H1 (cell line): ENCODE results near the gene TMEM200C. TPM values are rescaled to one million over a fixed set of nuclear protein-coding genes. Genes with fewer than 3 reads are reported as not detected.

Experiments
- CTCF ChIA-PET: fragments of 300-600 bp; sonication (Branson Sonifier 250); formaldehyde crosslinking; loops from one replicate; lab custom pipeline; 2021; ENCODE audit not compliant: partially characterized antibody; lab: Charles Lee
- POLR2A ChIA-PET: fragments of 300-600 bp; sonication (Branson Sonifier 250); formaldehyde crosslinking; loops from one replicate; lab custom pipeline; 2021; ENCODE audit warnings: inconsistent platforms; ENCODE audit not compliant: partially characterized antibody; lab: Charles Lee
- DNase-seq, 2 experiments: peaks; one replicate each; pipeline versions ENCODE4 v3.0.0 to v3.0.0-alpha.2; 2010 to 2022; ENCODE audit warnings: low spot score in 2 of 2, low read depth in 1 of 2, mixed read lengths in 1 of 2
- FAIRE-seq: peaks from 2 replicates; lab custom pipeline; 2011; peaks lifted over from hg19 to GRCh38; lab: Jason Lieb, UNC
- H2AFZ ChIP-seq: 2 replicates; pipeline ENCODE4 v1.8.1; 2012; ENCODE audit warnings: low read length, inconsistent platforms
- H2AK5ac ChIP-seq: 2 replicates; pipeline ENCODE4 v1.6.1; 2013; ENCODE audit warnings: low read depth, low read length
- H2BK120ac ChIP-seq: replicated peaks from 2 replicates; pipeline ENCODE3; 2013; ENCODE audit warnings: low read depth, low read length, inconsistent platforms
- H2BK12ac ChIP-seq: 2 replicates; pipeline ENCODE4 v1.6.1; 2013; ENCODE audit warnings: low read depth, low read length
- H2BK15ac ChIP-seq: 2 replicates; pipeline ENCODE4 v1.6.1; 2013; ENCODE audit warnings: low read length
- H2BK20ac ChIP-seq: 2 replicates; pipeline ENCODE4 v1.6.1; 2013; ENCODE audit warnings: low read length
- H2BK5ac ChIP-seq: 2 replicates; pipeline ENCODE4 v1.6.1; 2013; ENCODE audit warnings: low read depth, low read length
- H3K14ac ChIP-seq: 2 replicates; pipeline ENCODE4 v1.6.1; 2013; ENCODE audit warnings: inconsistent platforms; ENCODE audit not compliant: insufficient read length
- H3K18ac ChIP-seq: 2 replicates; pipeline ENCODE4 v1.6.1; 2013; ENCODE audit warnings: low read length; ENCODE audit errors: extremely low read depth
- H3K23ac ChIP-seq: 2 replicates; pipeline ENCODE4 v1.6.1; 2013; ENCODE audit warnings: inconsistent platforms; ENCODE audit not compliant: insufficient read length
- H3K23me2 ChIP-seq: 2 replicates; pipeline ENCODE4 v1.6.1; 2013; ENCODE audit warnings: low read depth, low read length
- H3K27ac ChIP-seq: 2 replicates; pipeline ENCODE4 v1.6.1; 2011; ENCODE audit warnings: low read depth, low read length, inconsistent platforms
- H3K27me3 ChIP-seq, 4 experiments: replicated peaks in 1 of 4; 1 replicate in 1 of 4; 2 replicates in 3 of 4; pipeline versions ENCODE4 v1.6.1 to v1.8.1; 2011 to 2013; ENCODE audit warnings: low read length in 3 of 4, mild to moderate bottlenecking in 3 of 4, inconsistent platforms in 2 of 4, mixed read lengths in 2 of 4, moderate library complexity in 1 of 4; ENCODE audit not compliant: control insufficient read depth in 3 of 4, insufficient read depth in 3 of 4; ENCODE audit errors: extremely low read depth in 1 of 4
- H3K36me3 ChIP-seq, 4 experiments: 2 replicates each; pipeline versions ENCODE4 v1.6.1 to v1.8.1; 2011 to 2013; ENCODE audit warnings: mild to moderate bottlenecking in 4 of 4, low read length in 3 of 4, moderate library complexity in 2 of 4, control low read depth in 1 of 4, inconsistent platforms in 1 of 4; ENCODE audit not compliant: insufficient read depth in 4 of 4, control insufficient read depth in 2 of 4
- H3K4ac ChIP-seq: replicated peaks from 2 replicates; pipeline ENCODE3; 2013; ENCODE audit warnings: low read length, low read depth, mixed read lengths, inconsistent platforms; ENCODE audit not compliant: insufficient read length
- H3K4me1 ChIP-seq, 4 experiments: replicated peaks in 1 of 4; 1 replicate in 1 of 4; 2 replicates in 3 of 4; pipeline versions ENCODE4 v1.6.1 to v1.8.1; 2011 to 2013; ENCODE audit warnings: low read length in 3 of 4, inconsistent platforms in 2 of 4, mixed read lengths in 1 of 4; ENCODE audit not compliant: insufficient read depth in 4 of 4, control insufficient read depth in 3 of 4
- H3K4me2 ChIP-seq, 2 experiments: 2 replicates each; pipeline versions ENCODE4 v1.6.1 to v1.8.1; 2011 to 2013; ENCODE audit warnings: low read depth in 2 of 2, low read length in 2 of 2, control low read depth in 1 of 2, inconsistent platforms in 1 of 2, mild to moderate bottlenecking in 1 of 2; ENCODE audit not compliant: insufficient read depth in 1 of 2
- H3K4me3 ChIP-seq, 4 experiments: fragments of 200-600, 300-600 bp in 1 of 4; sonication (generic), shearing (Covaris generic), sonication (Bioruptor Twin) in 1 of 4; 2 replicates each; pipeline versions ENCODE4 v1.5.1 to v1.8.1; 2011 to 2016; ENCODE audit warnings: low read length in 4 of 4, low read depth in 3 of 4, control low read depth in 2 of 4, inconsistent platforms in 2 of 4, mild to moderate bottlenecking in 2 of 4, mixed read lengths in 1 of 4, moderate library complexity in 1 of 4; ENCODE audit not compliant: insufficient read depth in 2 of 4; ENCODE audit errors: extremely low read depth in 1 of 4
- H3K56ac ChIP-seq: replicated peaks from 2 replicates; pipeline ENCODE3; 2013; ENCODE audit warnings: low read depth, mild to moderate bottlenecking, mixed read lengths, low read length, inconsistent platforms; ENCODE audit not compliant: insufficient read length
- H3K79me1 ChIP-seq: 2 replicates; pipeline ENCODE4 v1.6.1; 2013; ENCODE audit warnings: low read depth, low read length, control low read depth
- H3K79me2 ChIP-seq, 2 experiments: 2 replicates each; pipeline versions ENCODE4 v1.6.1 to v1.8.1; 2012 to 2013; ENCODE audit warnings: low read length in 2 of 2, mild to moderate bottlenecking in 2 of 2, inconsistent platforms in 1 of 2; ENCODE audit not compliant: insufficient read depth in 2 of 2, control insufficient read depth in 1 of 2
- H3K9ac ChIP-seq, 4 experiments: replicated peaks in 1 of 4; 1 replicate in 1 of 4; 2 replicates in 3 of 4; pipeline versions ENCODE4 v1.6.1 to v1.8.1; 2011 to 2013; ENCODE audit warnings: low read depth in 3 of 4, low read length in 3 of 4, control low read depth in 2 of 4, mild to moderate bottlenecking in 2 of 4, moderate library complexity in 2 of 4, inconsistent platforms in 1 of 4; ENCODE audit errors: extremely low read depth in 1 of 4
- H3K9me3 ChIP-seq, 2 experiments: 2 replicates each; pipeline versions ENCODE4 v1.6.1 to v1.8.1; 2012 to 2013; ENCODE audit warnings: mild to moderate bottlenecking in 2 of 2, moderate library complexity in 2 of 2, control low read depth in 1 of 2, inconsistent platforms in 1 of 2, low read depth in 1 of 2, low read length in 1 of 2, mixed read lengths in 1 of 2; ENCODE audit not compliant: insufficient read depth in 2 of 2
- H4K20me1 ChIP-seq, 2 experiments: replicated peaks in 1 of 2; 2 replicates each; pipeline versions ENCODE3 to v1.8.1; 2011 to 2013; ENCODE audit warnings: inconsistent platforms in 2 of 2, low read length in 2 of 2, mild to moderate bottlenecking in 1 of 2; ENCODE audit not compliant: insufficient read depth in 2 of 2, control insufficient read depth in 1 of 2
- H4K5ac ChIP-seq: 2 replicates; pipeline ENCODE4 v1.6.1; 2013; ENCODE audit warnings: low read length, low read depth, mixed read lengths, inconsistent platforms; ENCODE audit not compliant: insufficient read length
- H4K8ac ChIP-seq: 2 replicates; pipeline ENCODE4 v1.8.0; 2013; ENCODE audit warnings: mild to moderate bottlenecking, moderate library complexity, low read length, inconsistent platforms; ENCODE audit not compliant: insufficient read depth; ENCODE audit errors: extremely low read depth
- H4K91ac ChIP-seq: replicated peaks from 2 replicates; pipeline ENCODE3; 2013; ENCODE audit warnings: low read length, mixed read lengths, inconsistent platforms; ENCODE audit not compliant: insufficient read length
- BRCA1 ChIP-seq: IDR thresholded peaks from 2 replicates; pipeline ENCODE4 v1.6.1; 2012; ENCODE audit warnings: low read depth, low read length, improper control_type of control experiment
- CBX8 ChIP-seq: fragments of 300-800, 300-1000 bp; sonication (generic); IDR thresholded peaks from 2 replicates; pipeline ENCODE4 v1.7.1; 2016; ENCODE audit warnings: low read depth, low read length, borderline replicate concordance
- HDAC2 ChIP-seq, 2 experiments: fragments of 300-600 bp in 1 of 2; sonication (generic) in 1 of 2; IDR thresholded peaks; 2 replicates each; pipeline ENCODE4 v1.6.1; 2011 to 2012; ENCODE audit warnings: low read depth in 2 of 2, low read length in 2 of 2, mild to moderate bottlenecking in 2 of 2, moderate library complexity in 2 of 2, borderline replicate concordance in 1 of 2, inconsistent platforms in 1 of 2
- JUND ChIP-seq: IDR thresholded peaks from 2 replicates; pipeline ENCODE4 v1.6.1; 2011; ENCODE audit warnings: mild to moderate bottlenecking, improper control_type of control experiment, low read length
- POLR2A ChIP-seq, 2 experiments: IDR thresholded peaks; 1 replicate in 1 of 2; 2 replicates in 1 of 2; pipeline ENCODE4 v1.6.1; 2011; ENCODE audit warnings: low read depth in 2 of 2, low read length in 2 of 2, mild to moderate bottlenecking in 2 of 2; ENCODE audit errors: control extremely low read depth in 1 of 2
- TAF1 ChIP-seq: IDR thresholded peaks from 2 replicates; pipeline ENCODE4 v1.6.1; 2011; ENCODE audit warnings: mild to moderate bottlenecking, low read depth, low read length
- WGBS, 2 experiments: shearing (Covaris generic) in 1 of 2; methylation state at CpG; one replicate each; pipeline versions ENCODE4 v1.1.6 to v1.1.7; 2013 to 2015; ENCODE audit warnings: low lambda C conversion rate in 2 of 2, mixed read lengths in 2 of 2, inconsistent platforms in 1 of 2, low coverage in 1 of 2, missing lambda C conversion rate in 1 of 2; ENCODE audit not compliant: insufficient replicate concordance in 2 of 2, insufficient coverage in 1 of 2, insufficient read length in 1 of 2; ENCODE audit errors: extremely low coverage in 1 of 2, missing lambda C conversion rate in 1 of 2; 5-methylcytosine and 5-hydroxymethylcytosine counted together
- polyA plus RNA-seq, 7 experiments: library from polyadenylated mRNA; depleted of rRNA in 3 of 7; stranded (reverse) in 5 of 7; unstranded in 2 of 7; fragments of >200 nt in 5 of 7; fragments of 200-250 nt in 2 of 7; gene quantifications; 1 replicate in 5 of 7; 2 replicates in 1 of 7; 4 replicates in 1 of 7; pipeline versions ENCODE4 v1.2.1 to v1.2.3, GENCODE V29; 2011 to 2013; ENCODE audit warnings: missing spikeins in 2 of 7, mixed read lengths in 2 of 7
- total RNA-seq: library from RNA; stranded (reverse); fragmentation: NEBNext Ultra II Directional; extraction: Animal tissue kit (Norgen Biotek cat#: 25700); gene quantifications from 2 replicates; pipeline ENCODE4 v1.2.1, GENCODE V29; 2021

Gene TMEM200C
- total and polyA plus RNA-seq, 2 of the 8 experiments (the other 6 are each of a cell fraction or from before 2014, with no cell fraction given): 3.4 to 9.6 TPM

- ChIA-PET POLR2A (no interaction called here), CTCF (interaction anchor here (1.3 kb wide), 1 partner anchor 35 kb away, joined by 4 read pairs; no protein-coding TSS in a partner anchor)
- Histone ChIP-seq H3K79me1 (no peaks in the 10 kb centered on the region), H3K4me3 (no peak overlapping the region), H3K56ac (no peak overlapping the region), H4K5ac (no peak overlapping the region), H3K23me2 (no peaks in the 10 kb centered on the region), H3K18ac (no peak overlapping the region), H2BK5ac (no peak overlapping the region), H3K14ac (no peak overlapping the region), H2AFZ (no peak overlapping the region), H3K4me1 (no peaks in the 10 kb centered on the region), H3K79me2 (no peaks in the 10 kb centered on the region), H2BK12ac (no peak overlapping the region), H2AK5ac (no peak overlapping the region), H2BK20ac (no peak overlapping the region), H2BK120ac (no peak overlapping the region), H4K20me1 (no peaks in the 10 kb centered on the region), H3K9me3 (no peaks in the 10 kb centered on the region), H4K91ac (no peak overlapping the region), H3K4me2 (no peak overlapping the region), H4K8ac (no peak overlapping the region), H3K4ac (no peak overlapping the region), H3K23ac (no peak overlapping the region), H3K9ac (no peak overlapping the region), H2BK15ac (no peak overlapping the region), H3K36me3 (no peaks in the 10 kb centered on the region), H3K27ac (no peak overlapping the region), H3K27me3 (no peaks in the 10 kb centered on the region; a peak in 1 of 7 replicates)
- 90% methylated on average over 2 of the region's 2 CpGs; no CpG with 5 or more reads in 1 of the 2 experiments for WGBS, 2 experiments
- TF ChIP-seq CBX8: no peak
- no peak for TF ChIP-seq BRCA1
- TF ChIP-seq JUND: no peak
- no peak for TF ChIP-seq POLR2A (IDR thresholded peaks at IDR 0.05; ENCODE audit: control extremely low read depth in 1 of 2, low read depth in 2 of 2, low read length in 2 of 2)
- no peak for TF ChIP-seq TAF1
- no peak for TF ChIP-seq HDAC2 (IDR thresholded peaks at IDR 0.05; ENCODE audit: borderline replicate concordance in 1 of 2, low read depth in 2 of 2, low read length in 2 of 2)
- FAIRE-seq: no peak
- DNase-seq: no peak
Observed at GRCh38 chr18:5840025-5840424, 55.3 kb downstream of the TMEM200C start.
